Bronchial smooth muscle cell (primary cell): ENCODE measurements around the gene RAB3B. TPM values are rescaled to one million over a fixed set of nuclear protein-coding genes. Genes with fewer than 3 reads are reported as not detected.

Experiments used
- total RNA-seq: library from RNA; depleted of rRNA; stranded (reverse); fragments of >200 nt; gene quantifications from 2 replicates; pipeline ENCODE4 v1.2.1, GENCODE V29; 2014

RAB3B gene
- total RNA-seq, result 1.7 and 9.6 TPM in 2 replicates

GRCh38 chr1:51990478-51990965 lies at the start of gene RAB3B:
Gene RAB3B, minus strand, starts transcription at chr1:51990700. Its CDS starts 13,583 bp downstream, at chr1:51977117.

DNA sequence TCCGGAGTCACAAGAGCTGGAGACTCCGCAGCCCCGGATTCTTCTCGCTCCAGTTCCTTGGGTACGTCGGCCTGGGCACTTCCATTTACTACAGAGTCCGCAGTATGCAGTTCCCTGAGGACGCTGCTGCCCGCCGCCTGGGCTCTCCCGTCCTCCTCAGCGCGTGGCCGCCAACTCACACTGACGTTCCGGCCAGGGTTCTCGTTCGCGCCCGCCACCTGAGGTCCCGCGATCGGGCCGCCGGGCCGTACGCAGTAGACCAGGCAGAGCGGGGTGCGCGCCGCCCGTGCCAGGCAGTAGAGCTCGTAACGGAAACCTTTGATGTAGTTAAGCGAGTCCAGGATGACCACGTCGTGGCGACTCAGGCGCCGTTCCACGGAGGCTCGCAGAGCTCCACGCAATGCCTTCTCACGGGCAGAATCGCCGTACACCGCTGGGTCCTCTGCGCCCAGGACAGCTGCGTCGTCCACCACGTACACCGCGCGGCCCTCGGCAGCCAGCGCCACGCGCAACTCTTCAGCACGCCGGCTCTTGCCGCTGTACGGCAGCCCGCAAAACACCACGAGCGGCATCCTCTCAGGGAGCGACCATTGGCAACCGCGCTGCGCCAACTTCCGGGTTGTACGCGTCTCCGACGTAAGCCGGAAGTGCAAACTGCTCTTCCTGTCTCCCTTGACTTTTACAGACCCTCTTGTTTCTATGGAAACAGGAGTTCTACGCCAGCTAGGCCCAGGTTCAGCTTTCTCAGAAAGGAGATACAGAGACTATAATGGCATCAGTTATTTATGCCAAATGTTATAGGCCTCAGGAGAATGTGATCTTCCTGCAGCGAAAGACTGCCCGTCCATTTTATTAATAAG lies 42.9 kb upstream of the RAB3B start, which contains the start of gene KTI12:
Gene KTI12 (minus strand): TSS at position 621 of the 860 bp plus-strand sequence. CDS start 49 bp downstream, at position 572.

GRCh38 chr1:51878616-51879336 lies 111.7 kb downstream of the RAB3B start, which contains the start of gene NRDC:
Gene NRDC, minus strand, starts transcription at chr1:51878727. Its CDS starts 112 bp downstream, at chr1:51878615.

Other genes with a start within 250 kb of the RAB3B start
- gene NRDC, start 112.0 kb downstream of the RAB3B start, total RNA-seq, result 69.0 and 82.6 TPM in 2 replicates
- gene KTI12, start 43.1 kb upstream of the RAB3B start, total RNA-seq, result 9.1 and 11.6 TPM in 2 replicates
- 17.7 and 18.3 TPM in 2 replicates for gene TXNDC12, start 64.5 kb upstream of the RAB3B start, total RNA-seq
- gene BTF3L4, start 65.6 kb upstream of the RAB3B start, total RNA-seq, result 16.1 and 26.5 TPM in 2 replicates
- 30.7 and 33.7 TPM in 2 replicates for gene ZFYVE9, start 151.4 kb upstream of the RAB3B start, total RNA-seq